ENCODE data around the gene TMEM120B.

TMEM120B gene

GRCh38 chr12:121793838-121794533 is 81.4 kb downstream of the TMEM120B start:
- DNase-seq, result peak; percentile 97

GRCh38 chr12:121794534-121795033 is 82.0 kb downstream of the TMEM120B start:
- no peak for DNase-seq

- DNase-seq, result peak; percentile 94
These were observed 82.7 kb downstream of the TMEM120B start for GRCh38 chr12:121795034-121795968.

- DNase-seq, result no peak
These were observed 84.6 kb downstream of the TMEM120B start for GRCh38 chr12:121796855-121797751.

- no peak for DNase-seq
These were observed 85.6 kb downstream of the TMEM120B start for GRCh38 chr12:121797937-121798786.

GRCh38 chr12:121798787-121799155 is 86.2 kb downstream of the TMEM120B start:
- no peak for DNase-seq

- DNase-seq, result peak; percentile 76
These were observed 86.7 kb downstream of the TMEM120B start for GRCh38 chr12:121799156-121799841.

- peak; percentile 91 for DNase-seq
These were observed 87.5 kb downstream of the TMEM120B start for GRCh38 chr12:121799842-121800693.

- DNase-seq, result peak; percentile 86
These were observed 88.4 kb downstream of the TMEM120B start for GRCh38 chr12:121800694-121801594.

GRCh38 chr12:121801595-121802484 is 89.3 kb downstream of the TMEM120B start:
- no peak for DNase-seq

GRCh38 chr12:121802485-121802842 is 89.9 kb downstream of the TMEM120B start:
- DNase-seq, result no peak

- DNase-seq, result peak; percentile 92
These were observed 90.5 kb downstream of the TMEM120B start for GRCh38 chr12:121802843-121803698.

GRCh38 chr12:121803861-121804416 is 91.4 kb downstream of the TMEM120B start, which contains the start of gene SETD1B:
Gene SETD1B (plus strand): TSS chr12:121804009. CDS start chr12:121804738, 729 bp downstream.
- DNase-seq, result no peak

- no peak for DNase-seq
These were observed 92.0 kb downstream of the TMEM120B start for GRCh38 chr12:121804417-121805111.

- no peak for DNase-seq
These were observed 92.8 kb downstream of the TMEM120B start for GRCh38 chr12:121805171-121806008.
